GM11168 (cell line): ENCODE data around the gene TRIM32.
"Not testable (repeated sequence)": the region's sequence is repeated elsewhere in the genome, so short reads cannot be mapped to it uniquely, and the experiment has no call there.

Experiments
- in situ Hi-C: fragments of 300-500 bp; cut with MboI; formaldehyde crosslinking; loops from one replicate; pipeline ENCODE4 v1.12.0; 2022; ENCODE audit warnings: low sequenced_read_pairs; ENCODE audit not compliant: unreplicated experiment

TRIM32 gene

GRCh38 chr9:116671605-116672004 is 15.5 kb upstream of the TRIM32 start:
- in situ Hi-C loops = loop anchor here (25.0 kb wide), 2 partner anchors 509 to 1084 kb away; partner anchors contain the start of gene PAPPA

GRCh38 chr9:116673375-116673774 is 13.7 kb upstream of the TRIM32 start:
- in situ Hi-C loops = loop anchor here (25.0 kb wide), 2 partner anchors 511 to 1086 kb away; partner anchors contain the start of gene PAPPA

GRCh38 chr9:116674210-116674980 is 12.7 kb upstream of the TRIM32 start:
- in situ Hi-C loops = loop anchor here (25.0 kb wide), 2 partner anchors 512 to 1087 kb away; partner anchors contain the start of gene PAPPA

GRCh38 chr9:116683535-116683934 is 3.6 kb upstream of the TRIM32 start:
- in situ Hi-C loops = no loop called here

- in situ Hi-C loops = no loop called here
These were observed 1.9 kb upstream of the TRIM32 start for GRCh38 chr9:116685166-116685565.

GRCh38 chr9:116686135-116686534 is 970 bp upstream of the TRIM32 start:
- in situ Hi-C loops = no loop called here

- in situ Hi-C loops = no loop called here
These were observed 422 bp upstream of the TRIM32 start for GRCh38 chr9:116686693-116687073.

- in situ Hi-C loops = no loop called here
These were observed 640 bp downstream of the TRIM32 start for GRCh38 chr9:116687754-116688135.

GRCh38 chr9:116688806-116689485 is 1.8 kb downstream of the TRIM32 start:
- in situ Hi-C loops = no loop called here

GRCh38 chr9:116689486-116690032 is 2.5 kb downstream of the TRIM32 start:
- in situ Hi-C loops = no loop called here

GRCh38 chr9:116690805-116691204 is 3.7 kb downstream of the TRIM32 start:
- in situ Hi-C loops = not testable (repeated sequence)

GRCh38 chr9:116691607-116692006 is 4.5 kb downstream of the TRIM32 start:
- in situ Hi-C loops = no loop called here

GRCh38 chr9:116692616-116693015 is 5.5 kb downstream of the TRIM32 start:
- in situ Hi-C loops = no loop called here

GRCh38 chr9:116693233-116693731 is 6.2 kb downstream of the TRIM32 start:
- in situ Hi-C loops = no loop called here

- in situ Hi-C loops = no loop called here
These were observed 7.7 kb downstream of the TRIM32 start for GRCh38 chr9:116694785-116695291.

GRCh38 chr9:116695438-116695837 is 8.3 kb downstream of the TRIM32 start:
- in situ Hi-C loops = no loop called here

GRCh38 chr9:116697362-116697761 is 10.3 kb downstream of the TRIM32 start:
- in situ Hi-C loops = no loop called here

GRCh38 chr9:116697887-116698286 is 10.8 kb downstream of the TRIM32 start:
- in situ Hi-C loops = no loop called here

GRCh38 chr9:116700279-116700678 is 13.2 kb downstream of the TRIM32 start:
- in situ Hi-C loops = no loop called here

GRCh38 chr9:116700882-116701865 is 14.1 kb downstream of the TRIM32 start:
- in situ Hi-C loops = no loop called here
